Gastrocnemius medialis (tissue), 4 donors: Measurements from ENCODE around the gene FBN2. TPM values are rescaled to one million over a fixed set of nuclear protein-coding genes. Genes with fewer than 3 reads are reported as not detected.

Experiments
- ATAC-seq, 2 donors: fragments of 150-250 bp; one replicate each; pipeline ENCODE4 v1.9.1; 2016
- DNase-seq, 2 donors: peaks; one replicate each; pipeline ENCODE4 v3.0.0-alpha.2; 2019
- H3K27ac ChIP-seq, 4 donors: fragments of 200-600 bp; sonication (generic); 1 replicate in 1 of 4; 2 replicates in 3 of 4; pipeline ENCODE4 v1.5.1; 2016 to 2018; ENCODE audit warnings: mild to moderate bottlenecking in 2 of 4, moderate library complexity in 1 of 4
- H3K27me3 ChIP-seq, 3 donors: fragments of 200-600 bp; sonication (generic) in 2 of 3; 1 replicate in 1 of 3; 2 replicates in 2 of 3; pipeline versions ENCODE4 v1.5.1 to v1.6.0; 2016 to 2019; ENCODE audit warnings: mild to moderate bottlenecking in 1 of 3, moderate library complexity in 1 of 3
- H3K36me3 ChIP-seq, 2 donors: fragments of 200-600 bp; sonication (generic) in 1 of 2; one replicate each; pipeline ENCODE4 v1.5.1; 2017 to 2018
- H3K4me1 ChIP-seq, 2 donors: fragments of 200-600 bp; sonication (generic) in 1 of 2; one replicate each; pipeline ENCODE4 v1.5.1; 2016 to 2017; ENCODE audit warnings: mild to moderate bottlenecking in 2 of 2
- H3K4me3 ChIP-seq, 4 donors: fragments of 200-600 bp; sonication (generic) in 3 of 4; 1 replicate in 1 of 4; 2 replicates in 3 of 4; pipeline ENCODE4 v1.5.1; 2016 to 2019; ENCODE audit warnings: mild to moderate bottlenecking in 2 of 4
- H3K9me3 ChIP-seq, 3 donors: fragments of 200-600 bp; sonication (generic) in 2 of 3; 1 replicate in 1 of 3; 2 replicates in 2 of 3; pipeline ENCODE4 v1.5.1; 2016 to 2019
- POLR2A ChIP-seq, 2 donors: fragments of 450-650 bp; IDR thresholded peaks; one replicate each; pipeline ENCODE4 v1.6.1; 2017; ENCODE audit warnings: antibody characterized with exemption in 2 of 2, mild to moderate bottlenecking in 2 of 2, moderate library complexity in 2 of 2
- in situ Hi-C, 4 donors: fragments of 200-750 bp; cut with MboI; loops; one replicate each; pipeline versions ENCODE4 v1.15.0 to v1.8.0; 2017; ENCODE audit warnings: low sequenced_read_pairs in 4 of 4
- intact Hi-C: fragments of 100-400 bp; cut with DNase I; formaldehyde crosslinking; loops from one replicate; pipeline ENCODE4 v1.15.1; 2023; ENCODE audit warnings: low total_unique reads
- total RNA-seq, 4 donors: library from RNA; depleted of rRNA; stranded (reverse); fragments of >200 nt; gene quantifications; one replicate each; pipeline versions ENCODE4 v1.1.0 to v1.2.3, GENCODE V29; 2016
- TF ChIP-seq, protein P1 (sequence below), 5 experiments: fragments of 450-650 bp in 3 of 5; fragments of 200-600 bp in 2 of 5; sonication (generic) in 2 of 5; IDR thresholded peaks in 4 of 5; conservative IDR thresholded peaks in 1 of 5; 1 replicate in 4 of 5; 2 replicates in 1 of 5; pipeline ENCODE4 v1.5.1; 2016 to 2019; ENCODE audit warnings: antibody characterized with exemption in 5 of 5, mild to moderate bottlenecking in 3 of 5, moderate library complexity in 3 of 5

The FBN2 gene
- total RNA-seq, 4 donors from 2014 or later, result 0.07 to 0.20 TPM; not detected in 2

DNA sequence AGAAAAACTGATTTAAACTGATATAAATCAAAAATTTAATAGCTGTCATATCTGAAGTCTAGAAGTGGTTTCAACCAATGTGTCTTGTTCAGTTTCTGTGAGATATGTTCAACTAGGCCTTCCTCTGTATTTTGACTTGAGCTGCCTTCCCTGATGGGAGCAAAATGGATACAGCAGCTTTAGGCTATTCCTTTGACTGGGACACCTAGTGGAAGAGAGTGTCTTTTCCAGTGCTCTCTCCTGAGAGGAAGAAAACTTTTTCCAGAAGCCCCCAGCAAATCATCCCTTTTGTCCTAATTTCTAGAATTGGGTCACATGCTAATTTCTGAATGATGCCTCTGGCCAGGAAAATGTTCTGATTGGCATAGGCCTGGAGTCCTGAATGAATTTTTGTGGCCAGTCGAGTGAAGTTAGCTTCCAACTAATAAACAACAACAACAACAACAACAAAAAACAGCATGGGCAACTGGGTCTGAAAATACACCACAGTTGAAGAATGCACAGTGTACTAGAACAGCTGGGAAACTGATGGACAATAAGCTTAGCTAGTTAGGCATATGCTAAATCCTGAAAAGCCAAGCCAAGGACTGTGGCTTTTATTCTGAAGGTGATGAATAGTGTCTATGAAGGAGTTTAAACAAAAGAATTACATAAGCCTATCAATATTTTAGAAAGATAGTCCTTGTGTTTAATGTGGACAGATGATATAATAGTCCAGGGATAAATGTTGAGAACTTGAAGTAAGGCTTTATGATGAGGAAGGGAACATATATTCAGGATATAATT is 125.7 kb downstream of the FBN2 start:
- DNase-seq, result no peak
- Histone ChIP-seq H3K27ac (no peak overlapping the region), H3K36me3 (no peaks in the 10 kb centered on the region), H3K9me3 (no peaks in the 10 kb centered on the region), H3K27me3 (no peaks in the 10 kb centered on the region), H3K4me3 (no peak overlapping the region), H3K4me1 (no peaks in the 10 kb centered on the region)
- in situ Hi-C loops (no loop called here), intact Hi-C loops (no loop called here)
- TF ChIP-seq, protein P1, sequence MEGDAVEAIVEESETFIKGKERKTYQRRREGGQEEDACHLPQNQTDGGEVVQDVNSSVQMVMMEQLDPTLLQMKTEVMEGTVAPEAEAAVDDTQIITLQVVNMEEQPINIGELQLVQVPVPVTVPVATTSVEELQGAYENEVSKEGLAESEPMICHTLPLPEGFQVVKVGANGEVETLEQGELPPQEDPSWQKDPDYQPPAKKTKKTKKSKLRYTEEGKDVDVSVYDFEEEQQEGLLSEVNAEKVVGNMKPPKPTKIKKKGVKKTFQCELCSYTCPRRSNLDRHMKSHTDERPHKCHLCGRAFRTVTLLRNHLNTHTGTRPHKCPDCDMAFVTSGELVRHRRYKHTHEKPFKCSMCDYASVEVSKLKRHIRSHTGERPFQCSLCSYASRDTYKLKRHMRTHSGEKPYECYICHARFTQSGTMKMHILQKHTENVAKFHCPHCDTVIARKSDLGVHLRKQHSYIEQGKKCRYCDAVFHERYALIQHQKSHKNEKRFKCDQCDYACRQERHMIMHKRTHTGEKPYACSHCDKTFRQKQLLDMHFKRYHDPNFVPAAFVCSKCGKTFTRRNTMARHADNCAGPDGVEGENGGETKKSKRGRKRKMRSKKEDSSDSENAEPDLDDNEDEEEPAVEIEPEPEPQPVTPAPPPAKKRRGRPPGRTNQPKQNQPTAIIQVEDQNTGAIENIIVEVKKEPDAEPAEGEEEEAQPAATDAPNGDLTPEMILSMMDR (IDR thresholded peaks at IDR 0.05 in 4 of 5, conservative IDR thresholded peaks at IDR 0.05 in 1 of 5), result no peak
- no peak for TF ChIP-seq POLR2A (IDR thresholded peaks at IDR 0.05)
- no peak for ATAC-seq

DNA sequence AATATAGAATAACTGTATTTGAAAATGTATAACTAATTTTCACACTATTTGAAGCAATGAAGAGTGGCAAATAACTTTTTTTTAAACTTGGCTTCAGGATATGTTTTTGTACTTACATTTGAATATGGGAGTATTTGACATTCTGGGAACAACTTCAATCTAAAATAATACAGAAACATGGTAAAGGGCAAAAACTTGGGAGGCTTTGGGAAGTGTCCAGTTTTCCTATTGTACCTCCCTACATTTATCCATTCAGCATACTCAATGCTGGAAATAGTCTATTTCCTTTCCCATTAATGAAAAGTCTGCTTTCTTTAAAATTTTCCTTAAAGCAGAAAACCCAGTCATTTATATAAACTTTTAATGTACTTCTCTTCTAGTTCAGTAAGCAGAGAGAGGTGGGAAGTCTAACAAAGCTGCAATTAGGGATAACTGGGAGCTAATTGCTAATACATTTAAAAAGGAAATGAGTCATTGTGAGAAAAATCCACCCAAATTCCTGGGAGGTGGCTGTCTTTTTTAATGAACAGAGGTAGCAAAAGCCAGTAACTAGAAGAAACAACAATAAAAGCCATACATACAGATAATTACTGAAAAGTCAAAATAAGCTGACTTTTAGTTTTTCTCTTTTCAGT is 128.8 kb downstream of the FBN2 start:
- ATAC-seq, result no peak
- Histone ChIP-seq H3K4me3 (no peak overlapping the region), H3K36me3 (no peaks in the 10 kb centered on the region), H3K27ac (no peak overlapping the region), H3K4me1 (no peaks in the 10 kb centered on the region), H3K9me3 (no peaks in the 10 kb centered on the region), H3K27me3 (no peaks in the 10 kb centered on the region)
- intact Hi-C loops, result no loop called here
- no peak for DNase-seq
- TF ChIP-seq, protein P1 (IDR thresholded peaks at IDR 0.05 in 4 of 5, conservative IDR thresholded peaks at IDR 0.05 in 1 of 5), result no peak
- no peak for TF ChIP-seq POLR2A (IDR thresholded peaks at IDR 0.05)
- in situ Hi-C loops, result no loop called here

DNA sequence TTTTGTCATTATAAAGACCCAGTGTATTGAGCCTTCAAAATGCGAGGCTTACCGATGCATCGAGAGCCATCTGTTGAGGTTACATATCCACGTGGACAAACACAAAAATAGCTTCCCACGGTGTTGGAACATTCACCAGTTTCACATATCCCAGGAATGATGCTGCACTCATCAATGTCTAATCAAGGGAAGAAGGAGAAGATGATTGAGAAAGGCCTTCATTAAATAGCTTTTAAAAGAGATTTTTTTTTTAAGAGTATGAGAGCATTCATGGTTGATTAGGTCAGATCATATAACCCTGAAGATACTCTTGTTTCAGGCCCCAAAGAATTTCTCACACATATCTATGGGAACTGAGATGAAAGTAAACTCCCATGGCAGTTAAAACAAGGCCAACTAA is 129.4 kb downstream of the FBN2 start:
- Histone ChIP-seq H3K4me1 (no peaks in the 10 kb centered on the region), H3K36me3 (no peaks in the 10 kb centered on the region), H3K27ac (no peak overlapping the region), H3K27me3 (no peaks in the 10 kb centered on the region), H3K4me3 (no peak overlapping the region), H3K9me3 (no peaks in the 10 kb centered on the region)
- in situ Hi-C loops, result no loop called here
- no peak for DNase-seq
- no peak for TF ChIP-seq POLR2A (IDR thresholded peaks at IDR 0.05)
- TF ChIP-seq, protein P1 (IDR thresholded peaks at IDR 0.05 in 4 of 5, conservative IDR thresholded peaks at IDR 0.05 in 1 of 5), result no peak
- ATAC-seq, result no peak
- intact Hi-C loops, result no loop called here

DNA sequence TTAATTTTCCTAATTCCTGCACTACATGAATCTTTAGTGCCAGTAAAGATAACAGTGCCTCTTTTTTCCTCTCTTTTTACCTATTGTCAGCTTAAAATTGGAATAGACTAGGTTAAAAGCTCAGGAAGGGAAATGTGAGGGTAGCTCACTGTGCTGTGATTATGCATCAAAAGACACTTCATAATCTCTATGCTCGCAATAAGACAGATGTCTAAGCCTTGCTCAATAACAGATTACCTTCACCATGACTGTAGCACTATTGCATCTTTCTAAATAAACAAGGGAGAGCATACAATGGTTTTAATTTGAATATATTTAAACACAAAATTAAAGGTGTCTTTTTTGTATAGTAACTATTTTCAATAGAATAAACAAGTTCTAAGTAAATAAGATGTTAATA is 130.1 kb downstream of the FBN2 start:
- no peaks in the 10 kb centered on the region for H3K36me3 ChIP-seq
- no peaks in the 10 kb centered on the region for H3K9me3 ChIP-seq
- in situ Hi-C loops (no loop called here), intact Hi-C loops (no loop called here)
- no peak for DNase-seq
- H3K4me1 ChIP-seq, result no peaks in the 10 kb centered on the region
- TF ChIP-seq, protein P1 (IDR thresholded peaks at IDR 0.05 in 4 of 5, conservative IDR thresholded peaks at IDR 0.05 in 1 of 5), result no peak
- no peak for TF ChIP-seq POLR2A (IDR thresholded peaks at IDR 0.05)
- no peaks in the 10 kb centered on the region for H3K27me3 ChIP-seq
- ATAC-seq, result no peak
- H3K4me3 ChIP-seq, result no peak overlapping the region
- no peak overlapping the region for H3K27ac ChIP-seq
